Skeletal muscle satellite cell (primary cell): Measurements from ENCODE around the gene SYNPR.

Experiments
- H3K27me3 ChIP-seq: 2 replicates; pipeline ENCODE4 v1.7.0; 2013; ENCODE audit warnings: low read length; ENCODE audit not compliant: control insufficient read depth, insufficient read depth
- H3K36me3 ChIP-seq: 2 replicates; pipeline ENCODE4 v1.7.0; 2013; ENCODE audit warnings: mild to moderate bottlenecking, control low read depth, low read length; ENCODE audit not compliant: insufficient read depth
- H3K4me1 ChIP-seq: 2 replicates; pipeline ENCODE4 v1.7.0; 2013; ENCODE audit warnings: low read length; ENCODE audit not compliant: control insufficient read depth, insufficient read depth
- H3K4me2 ChIP-seq: 2 replicates; pipeline ENCODE4 v1.7.0; 2013; ENCODE audit warnings: mild to moderate bottlenecking, low read length
- H3K4me3 ChIP-seq: 2 replicates; pipeline ENCODE4 v1.7.0; 2013; ENCODE audit warnings: low read length
- H3K9ac ChIP-seq: 2 replicates; pipeline ENCODE4 v1.7.0; 2013; ENCODE audit warnings: mild to moderate bottlenecking, low read depth, low read length, moderate library complexity
- H3K9me3 ChIP-seq: replicated peaks from 2 replicates; pipeline ENCODE4 v1.7.0; 2013; ENCODE audit warnings: mild to moderate bottlenecking, control low read depth, low read length

The SYNPR gene

DNA sequence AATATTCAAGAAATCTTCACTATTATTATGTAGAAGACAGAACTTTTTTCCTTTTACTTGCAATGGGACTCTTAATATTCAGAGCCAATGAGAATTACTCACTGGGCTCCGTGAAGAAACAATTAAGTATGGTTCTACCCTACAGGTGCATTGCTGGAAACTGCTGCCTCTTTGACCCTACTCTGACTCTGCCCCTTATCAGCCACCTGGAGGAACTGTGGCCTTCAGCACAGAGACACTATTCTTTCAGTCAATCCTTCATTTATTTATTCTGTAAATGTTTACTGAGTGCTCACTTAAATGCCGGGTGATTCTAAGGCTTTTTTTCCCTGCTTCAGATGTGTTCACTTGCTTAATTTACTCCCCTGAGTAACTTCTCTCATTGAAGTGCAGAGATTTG, 163.2 kb downstream of the SYNPR start:
- peaks cover 25% of the 10 kb centered on the region for H3K27me3 ChIP-seq
- H3K4me1 ChIP-seq, result no peaks in the 10 kb centered on the region
- H3K4me2 ChIP-seq, result no peak overlapping the region
- no peak overlapping the region for H3K9ac ChIP-seq
- H3K4me3 ChIP-seq, result no peak overlapping the region
- H3K36me3 ChIP-seq, result no peaks in the 10 kb centered on the region
- no peaks in the 10 kb centered on the region for H3K9me3 ChIP-seq

DNA sequence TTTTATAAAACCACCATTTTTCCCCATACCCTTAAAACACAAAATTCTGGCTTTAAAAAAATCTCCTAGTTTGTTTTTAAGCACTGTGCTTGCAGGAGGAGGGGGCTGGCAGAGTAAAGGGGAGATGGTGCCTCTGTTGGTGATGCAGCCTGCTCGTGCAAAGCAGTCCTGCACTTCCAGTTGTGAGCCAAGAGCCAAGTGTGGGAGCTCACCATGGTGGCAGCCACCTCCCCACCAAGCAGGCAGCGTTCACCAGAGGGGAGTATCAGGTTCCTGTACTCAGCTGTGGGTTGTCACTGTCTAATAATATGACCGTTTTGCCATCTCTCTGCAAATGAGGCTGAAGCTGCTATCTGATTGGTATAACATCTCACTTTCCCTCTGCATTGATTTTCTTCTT, 164.8 kb downstream of the SYNPR start:
- Histone ChIP-seq H3K4me2 (no peak overlapping the region), H3K9me3 (no peaks in the 10 kb centered on the region), H3K9ac (no peak overlapping the region), H3K4me3 (no peak overlapping the region), H3K4me1 (no peaks in the 10 kb centered on the region), H3K27me3 (peaks cover 25% of the 10 kb centered on the region), H3K36me3 (no peaks in the 10 kb centered on the region)

DNA sequence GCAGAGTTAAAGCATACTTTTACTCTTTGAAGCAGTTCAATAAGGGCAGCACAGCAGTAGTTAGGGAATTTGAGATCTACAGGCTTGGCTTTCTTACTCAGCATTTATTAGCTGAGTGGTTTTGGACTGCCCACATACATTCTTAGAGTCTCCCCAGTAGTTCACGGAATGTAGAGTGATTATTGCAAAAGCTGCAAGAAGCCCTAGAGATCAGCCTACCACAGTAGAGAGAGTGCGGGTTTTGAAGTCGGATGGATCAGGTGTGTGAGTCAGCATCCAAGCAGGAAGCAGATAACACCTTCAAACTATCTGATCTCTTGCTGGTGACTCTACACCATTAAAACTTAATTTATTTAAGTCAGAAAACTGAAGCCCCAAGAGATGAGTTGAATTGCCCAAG, 171.9 kb downstream of the SYNPR start:
- no peaks in the 10 kb centered on the region for H3K4me1 ChIP-seq
- H3K36me3 ChIP-seq, result no peaks in the 10 kb centered on the region
- no peaks in the 10 kb centered on the region for H3K9me3 ChIP-seq
- H3K4me2 ChIP-seq, result no peak overlapping the region
- peaks cover 4% of the 10 kb centered on the region for H3K27me3 ChIP-seq
- no peak overlapping the region for H3K9ac ChIP-seq
- no peak overlapping the region for H3K4me3 ChIP-seq

DNA sequence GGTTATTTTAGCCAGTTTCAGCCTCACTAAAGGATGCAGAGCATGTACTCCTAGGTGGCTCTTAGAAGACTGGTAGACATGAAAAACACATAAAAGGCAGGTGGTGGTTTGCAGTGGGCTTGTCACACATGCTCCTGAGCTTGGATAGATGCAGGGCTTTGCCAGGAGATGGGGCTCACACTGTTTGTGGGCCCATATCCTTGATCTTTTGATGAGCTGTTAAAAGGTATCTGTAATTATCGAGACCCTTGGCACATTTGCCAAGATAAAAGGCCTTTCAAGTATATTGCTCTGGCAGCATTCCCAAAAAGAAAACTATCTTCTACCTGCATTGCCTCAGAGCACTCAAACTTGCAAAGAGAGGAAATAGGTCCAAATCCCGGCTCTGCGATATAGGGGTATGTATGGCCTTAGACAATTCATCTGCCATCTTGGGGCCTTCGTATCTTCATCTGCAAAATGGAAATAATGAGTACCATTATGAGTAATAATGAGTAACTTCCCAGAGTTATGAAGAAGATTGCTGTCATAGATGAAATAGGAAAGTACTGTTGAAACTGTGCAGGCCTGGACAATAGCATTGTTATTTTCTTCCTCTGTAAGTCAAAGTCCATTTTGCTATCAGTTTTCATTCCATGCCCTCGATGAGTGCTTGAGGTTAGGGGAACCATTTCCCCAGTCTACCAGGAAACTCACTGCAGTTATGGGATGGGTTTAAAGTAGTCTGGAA, 172.7 kb downstream of the SYNPR start:
- H3K27me3 ChIP-seq, result peaks cover 9% of the 10 kb centered on the region
- no peak overlapping the region for H3K4me2 ChIP-seq
- no peak overlapping the region for H3K9ac ChIP-seq
- H3K9me3 ChIP-seq, result no peaks in the 10 kb centered on the region
- no peaks in the 10 kb centered on the region for H3K4me1 ChIP-seq
- H3K36me3 ChIP-seq, result no peaks in the 10 kb centered on the region
- no peak overlapping the region for H3K4me3 ChIP-seq

DNA sequence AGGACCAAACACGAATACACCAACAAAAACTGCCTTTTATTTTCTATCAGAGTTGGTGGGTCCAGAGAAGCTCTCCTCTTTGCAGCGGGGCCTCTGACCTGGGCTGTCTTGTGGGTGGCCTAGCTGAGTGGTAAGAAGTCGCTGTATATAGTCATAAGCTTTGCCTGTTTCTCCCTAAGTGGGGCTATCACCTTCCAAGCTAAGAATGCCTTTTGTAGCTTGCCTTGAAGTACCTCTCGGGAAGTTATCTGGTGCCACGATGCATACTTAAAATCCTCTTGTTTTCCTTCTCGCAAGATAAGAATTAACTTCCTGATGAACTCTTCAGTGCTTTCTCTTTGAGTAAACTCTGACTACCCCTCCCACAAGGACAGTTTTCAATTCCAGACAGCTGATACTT, 178.8 kb downstream of the SYNPR start:
- H3K9ac ChIP-seq, result no peak overlapping the region
- H3K4me1 ChIP-seq, result no peaks in the 10 kb centered on the region
- H3K4me3 ChIP-seq, result no peak overlapping the region
- peaks cover 13% of the 10 kb centered on the region for H3K27me3 ChIP-seq
- no peak overlapping the region for H3K4me2 ChIP-seq
- H3K36me3 ChIP-seq, result no peaks in the 10 kb centered on the region
- H3K9me3 ChIP-seq, result no peaks in the 10 kb centered on the region

DNA sequence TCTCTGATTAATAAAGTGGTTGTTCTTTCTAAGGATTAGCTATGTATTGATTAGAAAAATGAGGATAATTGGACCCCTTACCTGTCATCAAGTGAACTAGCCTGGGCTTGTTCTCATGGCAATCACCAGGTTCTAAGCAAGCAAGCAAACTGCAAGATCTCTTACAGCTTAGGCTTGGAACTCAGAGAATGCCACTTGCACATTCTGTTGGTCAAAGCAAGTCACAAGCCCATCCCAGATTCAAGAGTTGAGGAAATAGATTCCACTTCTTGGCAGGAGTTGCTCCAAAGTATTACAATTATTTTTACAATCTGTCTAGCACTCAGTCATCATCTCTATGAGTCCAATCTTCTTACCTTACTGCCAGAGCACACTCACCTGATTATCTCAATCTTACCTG, 180.3 kb downstream of the SYNPR start:
- no peaks in the 10 kb centered on the region for H3K4me1 ChIP-seq
- no peak overlapping the region for H3K4me3 ChIP-seq
- H3K36me3 ChIP-seq, result no peaks in the 10 kb centered on the region
- H3K9me3 ChIP-seq, result no peaks in the 10 kb centered on the region
- H3K9ac ChIP-seq, result no peak overlapping the region
- H3K4me2 ChIP-seq, result no peak overlapping the region
- H3K27me3 ChIP-seq, result peaks cover 11% of the 10 kb centered on the region

DNA sequence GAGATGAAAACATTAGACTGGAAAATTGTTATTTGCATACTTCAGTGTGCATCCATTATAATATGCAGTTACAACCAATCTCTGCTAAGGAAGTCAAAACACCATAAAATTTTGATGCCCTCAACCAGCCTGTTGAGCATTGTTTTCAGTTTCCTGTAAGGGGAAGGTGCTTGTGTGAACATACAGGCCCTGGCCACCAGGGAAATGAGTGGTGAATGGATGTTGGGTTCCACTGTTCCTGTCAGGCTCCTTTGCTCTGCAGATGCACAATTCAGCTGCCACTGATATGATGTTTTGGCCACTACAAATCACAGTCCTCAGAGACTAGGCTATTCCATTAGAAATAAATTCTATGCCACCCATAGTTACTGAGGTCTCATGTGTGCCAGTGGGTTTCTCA, 184.6 kb downstream of the SYNPR start:
- Histone ChIP-seq H3K4me2 (no peak overlapping the region), H3K4me1 (no peaks in the 10 kb centered on the region), H3K4me3 (no peak overlapping the region), H3K36me3 (no peaks in the 10 kb centered on the region), H3K27me3 (peaks cover 8% of the 10 kb centered on the region), H3K9me3 (no peaks in the 10 kb centered on the region), H3K9ac (no peak overlapping the region)

DNA sequence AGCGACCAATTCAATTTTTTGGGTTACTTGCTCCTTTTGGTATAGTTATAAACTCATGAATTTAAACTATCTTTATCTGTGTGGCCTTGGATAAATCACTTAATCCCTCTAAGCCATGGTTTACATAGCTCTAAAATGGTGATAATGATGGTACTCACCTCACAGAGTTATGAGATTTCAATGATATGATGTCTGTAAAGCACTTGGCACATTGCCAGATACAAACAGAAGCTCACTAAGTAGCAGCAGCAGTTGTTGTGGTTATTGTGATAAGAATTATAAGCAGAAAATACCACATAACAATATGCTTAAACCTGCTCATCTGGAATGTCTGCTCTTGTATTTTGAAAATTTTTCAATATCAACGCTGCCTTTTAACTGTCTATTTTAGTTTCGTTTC, 189.3 kb downstream of the SYNPR start:
- H3K9me3 ChIP-seq, result no peaks in the 10 kb centered on the region
- H3K9ac ChIP-seq, result no peak overlapping the region
- no peaks in the 10 kb centered on the region for H3K36me3 ChIP-seq
- no peak overlapping the region for H3K4me3 ChIP-seq
- peaks cover 4% of the 10 kb centered on the region for H3K27me3 ChIP-seq
- no peaks in the 10 kb centered on the region for H3K4me1 ChIP-seq
- no peak overlapping the region for H3K4me2 ChIP-seq

DNA sequence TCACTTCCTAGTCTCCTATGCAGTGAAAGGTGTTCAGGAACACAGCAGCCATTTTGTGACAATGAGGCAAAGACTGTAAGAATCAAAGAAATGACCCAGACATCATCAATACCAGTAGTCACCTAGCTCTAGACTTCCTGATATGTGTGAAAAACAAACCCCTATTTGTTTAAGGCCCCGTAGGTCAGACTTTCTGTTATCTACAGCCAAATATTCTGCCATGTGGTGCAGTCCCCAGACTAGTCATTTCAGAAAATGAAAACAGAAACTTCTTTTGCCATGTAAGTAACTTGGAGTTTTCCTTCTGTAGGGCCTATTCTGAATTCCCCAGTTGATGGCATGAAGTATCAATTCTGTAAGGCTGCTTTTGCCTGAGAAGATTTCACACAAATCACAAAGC, 192.6 kb downstream of the SYNPR start:
- H3K27me3 ChIP-seq, result peaks cover 18% of the 10 kb centered on the region
- H3K36me3 ChIP-seq, result no peaks in the 10 kb centered on the region
- no peak overlapping the region for H3K4me3 ChIP-seq
- H3K9me3 ChIP-seq, result no peaks in the 10 kb centered on the region
- H3K4me2 ChIP-seq, result no peak overlapping the region
- H3K9ac ChIP-seq, result no peak overlapping the region
- no peaks in the 10 kb centered on the region for H3K4me1 ChIP-seq

DNA sequence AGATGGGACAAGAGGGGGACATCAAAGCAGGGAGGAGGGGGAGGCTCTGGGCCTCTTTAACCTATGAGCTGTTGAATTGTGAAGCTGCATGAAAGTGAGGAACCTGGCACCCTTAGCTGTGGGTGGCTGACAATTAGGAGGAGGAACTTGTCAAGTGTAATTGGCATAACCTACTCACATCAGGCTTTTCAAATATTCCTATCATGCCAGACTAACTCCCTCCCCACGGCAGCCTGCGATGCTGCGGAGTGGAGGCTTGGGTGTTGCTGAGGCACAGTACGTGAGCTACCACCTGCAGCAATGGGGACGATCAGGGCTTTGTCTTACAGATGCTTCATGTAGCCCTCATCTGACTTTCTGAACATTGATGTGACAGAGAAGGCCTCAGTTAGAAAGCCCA, 193.7 kb downstream of the SYNPR start:
- Histone ChIP-seq H3K9ac (no peak overlapping the region), H3K4me2 (no peak overlapping the region), H3K4me1 (no peaks in the 10 kb centered on the region), H3K36me3 (no peaks in the 10 kb centered on the region), H3K27me3 (peaks cover 23% of the 10 kb centered on the region), H3K9me3 (no peaks in the 10 kb centered on the region), H3K4me3 (no peak overlapping the region)

DNA sequence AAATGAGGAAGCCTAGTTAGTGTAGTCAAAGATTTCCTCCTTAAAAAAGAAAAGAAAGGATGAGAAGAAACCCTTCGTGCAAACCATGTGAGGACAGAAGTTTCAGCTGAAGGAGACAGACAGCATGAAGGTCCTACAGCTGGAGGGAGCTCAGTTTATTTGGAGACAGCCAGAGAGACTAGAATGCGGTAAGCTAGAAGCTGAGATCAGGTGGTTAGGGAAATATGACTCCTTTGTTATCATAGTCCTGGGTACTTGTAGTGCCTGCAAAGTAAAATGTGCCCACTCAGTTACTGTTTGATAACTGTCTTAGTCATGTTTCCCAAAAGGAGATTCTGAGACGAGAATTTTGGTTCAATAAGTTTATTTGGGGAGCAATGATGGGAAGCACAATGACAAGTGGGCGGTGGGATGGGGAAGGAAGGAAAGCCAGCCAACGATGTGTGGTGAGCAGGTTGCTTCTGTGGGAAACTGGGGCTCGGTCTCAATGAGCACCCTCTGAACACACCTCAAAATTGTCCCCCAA, 195.6 kb downstream of the SYNPR start:
- H3K9me3 ChIP-seq, result no peaks in the 10 kb centered on the region
- no peak overlapping the region for H3K9ac ChIP-seq
- no peak overlapping the region for H3K4me3 ChIP-seq
- no peaks in the 10 kb centered on the region for H3K4me1 ChIP-seq
- no peaks in the 10 kb centered on the region for H3K36me3 ChIP-seq
- H3K27me3 ChIP-seq, result peaks cover 39% of the 10 kb centered on the region
- H3K4me2 ChIP-seq, result no peak overlapping the region

DNA sequence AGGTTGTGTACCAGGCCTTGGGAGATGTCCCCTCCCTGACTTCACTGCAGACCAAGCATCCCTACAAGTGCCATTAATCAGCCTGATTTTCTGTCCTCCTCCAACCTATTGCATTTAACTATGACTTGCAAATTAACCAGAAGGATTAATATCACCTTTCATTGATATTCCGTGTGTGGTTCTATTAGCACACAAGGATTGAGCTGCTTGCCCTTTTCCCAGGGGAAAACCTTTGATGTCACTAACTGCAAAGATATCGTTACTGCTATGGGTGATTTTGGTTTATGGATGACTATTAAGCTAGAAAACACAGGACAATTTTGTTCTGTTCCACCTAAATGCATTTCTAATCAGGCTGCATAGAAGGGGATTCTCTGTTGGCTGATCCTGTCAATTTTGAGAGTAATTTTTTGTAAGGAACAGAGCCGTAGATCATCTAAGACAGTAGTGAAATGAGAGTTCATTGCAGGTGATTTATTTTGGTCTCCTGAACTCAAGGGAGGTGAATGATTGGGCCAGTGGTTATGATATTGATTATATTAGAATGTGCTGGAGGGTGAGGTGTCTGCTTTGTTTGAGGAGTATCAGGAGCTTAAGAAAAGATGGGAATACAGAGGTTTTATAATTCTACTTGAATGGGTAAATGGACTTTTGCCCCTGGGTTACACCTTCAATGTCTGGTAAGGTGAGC, 196.9 kb downstream of the SYNPR start:
- Histone ChIP-seq H3K36me3 (no peaks in the 10 kb centered on the region), H3K9ac (no peak overlapping the region), H3K4me1 (no peaks in the 10 kb centered on the region), H3K27me3 (peaks cover 44% of the 10 kb centered on the region), H3K9me3 (no peaks in the 10 kb centered on the region), H3K4me3 (no peak overlapping the region), H3K4me2 (no peak overlapping the region)
